GM20000 (cell line): Measurements from ENCODE around the gene HOXB9.

Experiments
- DNase-seq: peaks from one replicate; pipeline ENCODE4 v3.0.0; 2012; ENCODE audit warnings: low spot score
- TF ChIP-seq, protein P1 (sequence below): IDR thresholded peaks from 2 replicates; pipeline ENCODE4 v1.5.1; 2012; ENCODE audit warnings: mild to moderate bottlenecking, control low read depth; ENCODE audit errors: extremely low read depth, missing control alignments

HOXB9 gene

DNA sequence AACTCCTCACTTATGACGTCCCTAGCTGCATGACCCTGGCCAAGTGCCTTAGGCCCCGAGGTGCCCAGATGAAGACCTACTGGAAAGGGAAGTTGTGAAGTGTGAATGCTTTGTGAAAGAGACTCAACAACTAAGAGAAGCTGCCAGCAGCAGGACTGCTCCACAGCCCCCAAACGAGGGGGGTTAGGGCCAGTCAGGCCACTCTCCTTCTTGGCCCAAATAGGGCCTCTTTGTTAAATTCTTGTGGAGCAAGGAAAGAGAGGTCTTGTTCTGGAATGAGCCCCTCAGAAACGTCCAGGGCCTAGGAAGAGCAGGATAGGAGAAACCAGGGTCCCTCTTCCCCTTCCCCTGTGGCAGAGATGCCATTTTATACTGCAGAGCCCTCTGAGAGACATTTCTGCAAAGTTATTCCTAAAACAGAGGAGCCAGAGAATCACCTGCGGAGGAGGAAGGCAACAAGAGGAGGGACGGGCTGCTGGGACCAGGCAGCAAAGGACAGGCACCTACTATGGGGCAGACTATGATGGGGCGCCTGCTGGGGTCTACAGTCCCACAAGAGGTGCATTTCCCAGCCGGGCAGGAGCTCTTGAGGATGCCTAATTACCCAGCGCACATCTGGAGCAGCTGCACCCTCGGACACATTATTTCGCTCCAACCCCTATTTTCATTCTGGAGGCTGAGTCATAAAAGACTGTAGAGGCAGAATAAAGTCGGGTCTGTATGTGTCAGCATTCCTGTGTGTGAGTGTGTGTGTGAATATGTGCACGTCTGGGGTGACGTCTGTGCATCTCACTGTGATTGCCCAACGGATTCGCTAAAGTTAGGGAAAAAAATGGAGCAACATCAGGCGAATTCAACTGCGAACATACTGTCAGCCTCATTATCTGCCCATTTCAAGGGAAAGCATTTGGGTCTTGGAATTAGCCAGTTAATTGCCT, 11.4 kb upstream of the HOXB9 start:
- DNase-seq: no peak
- TF ChIP-seq, protein P1, sequence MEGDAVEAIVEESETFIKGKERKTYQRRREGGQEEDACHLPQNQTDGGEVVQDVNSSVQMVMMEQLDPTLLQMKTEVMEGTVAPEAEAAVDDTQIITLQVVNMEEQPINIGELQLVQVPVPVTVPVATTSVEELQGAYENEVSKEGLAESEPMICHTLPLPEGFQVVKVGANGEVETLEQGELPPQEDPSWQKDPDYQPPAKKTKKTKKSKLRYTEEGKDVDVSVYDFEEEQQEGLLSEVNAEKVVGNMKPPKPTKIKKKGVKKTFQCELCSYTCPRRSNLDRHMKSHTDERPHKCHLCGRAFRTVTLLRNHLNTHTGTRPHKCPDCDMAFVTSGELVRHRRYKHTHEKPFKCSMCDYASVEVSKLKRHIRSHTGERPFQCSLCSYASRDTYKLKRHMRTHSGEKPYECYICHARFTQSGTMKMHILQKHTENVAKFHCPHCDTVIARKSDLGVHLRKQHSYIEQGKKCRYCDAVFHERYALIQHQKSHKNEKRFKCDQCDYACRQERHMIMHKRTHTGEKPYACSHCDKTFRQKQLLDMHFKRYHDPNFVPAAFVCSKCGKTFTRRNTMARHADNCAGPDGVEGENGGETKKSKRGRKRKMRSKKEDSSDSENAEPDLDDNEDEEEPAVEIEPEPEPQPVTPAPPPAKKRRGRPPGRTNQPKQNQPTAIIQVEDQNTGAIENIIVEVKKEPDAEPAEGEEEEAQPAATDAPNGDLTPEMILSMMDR: no peak

DNA sequence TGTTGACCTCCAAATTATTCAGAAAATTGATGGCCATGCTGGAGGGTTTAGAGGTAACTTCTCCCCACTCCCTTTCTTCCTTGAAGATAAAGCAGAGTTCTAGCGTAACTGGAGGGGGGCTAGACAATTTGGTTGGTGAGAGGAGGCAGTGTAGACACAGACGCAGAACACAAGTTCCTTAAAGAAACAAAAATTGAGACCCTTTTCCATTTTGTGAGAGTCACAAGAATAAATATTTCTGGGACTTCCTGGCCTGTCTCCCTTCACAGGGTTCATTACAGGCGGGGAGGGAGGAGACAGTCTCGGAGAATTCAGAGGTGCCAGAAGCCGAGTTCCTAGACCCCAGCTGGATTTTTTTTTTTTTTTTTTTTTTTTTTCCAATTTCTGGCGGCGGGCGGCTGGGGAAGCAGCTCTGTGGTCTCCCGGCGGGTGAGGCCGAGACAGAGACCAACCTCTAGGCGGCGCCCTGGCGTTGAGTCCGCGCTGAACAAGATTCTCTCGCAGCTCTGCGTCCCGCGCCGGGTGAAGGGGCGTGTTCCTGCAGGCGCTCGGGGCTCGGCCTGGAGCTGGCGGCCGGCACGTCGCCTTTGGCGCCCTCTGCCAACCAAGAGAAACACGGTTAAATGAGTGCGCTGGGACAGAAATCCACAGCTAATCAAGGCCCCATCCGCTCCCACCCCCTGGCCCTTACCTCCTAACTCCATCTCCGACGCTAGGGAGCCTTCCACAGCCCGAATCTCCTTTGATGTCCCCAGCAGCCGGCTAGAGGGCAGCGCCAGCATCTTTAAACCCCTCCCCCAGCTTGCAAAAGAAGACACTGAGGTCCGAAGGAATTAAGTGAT, 10.2 kb upstream of the HOXB9 start:
- DNase-seq: peak; percentile 87
- TF ChIP-seq, protein P1: peak; percentile 80

DNA sequence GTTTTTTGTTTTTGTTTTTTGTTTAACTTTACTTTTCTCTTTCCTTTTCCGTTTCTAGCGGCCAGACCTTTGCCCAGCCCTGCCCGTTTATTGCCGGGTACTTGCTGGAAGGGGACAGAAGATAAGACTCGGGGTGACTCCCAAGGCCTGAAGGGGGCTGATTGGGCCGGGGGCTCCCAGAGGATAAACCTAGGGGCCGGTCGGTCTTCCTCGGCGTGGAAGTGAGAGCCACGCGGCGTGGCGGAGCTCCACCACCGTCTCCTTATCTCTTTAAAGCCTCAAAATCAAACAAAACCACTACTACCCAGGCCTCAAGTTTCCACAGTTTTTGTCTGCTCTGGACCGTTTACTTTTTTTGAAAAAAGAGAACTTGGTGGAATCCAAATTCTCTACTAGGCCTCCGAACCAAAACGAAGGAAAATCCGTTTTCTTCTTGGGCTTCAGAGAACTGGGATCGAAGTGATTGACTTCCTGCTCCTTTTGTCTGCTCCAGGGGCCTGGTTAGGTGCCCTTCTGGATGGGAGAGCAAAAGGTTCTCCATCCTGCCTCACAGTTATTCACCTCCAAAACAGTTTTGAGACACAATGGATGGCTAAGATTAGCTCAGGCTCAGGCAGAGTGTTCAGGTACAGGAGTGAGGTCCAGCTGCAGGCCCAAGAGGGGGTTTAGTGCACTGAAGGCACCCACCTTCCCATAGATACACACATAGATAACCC, 8.5 kb upstream of the HOXB9 start:
- DNase-seq: no peak
- TF ChIP-seq, protein P1: no peak

DNA sequence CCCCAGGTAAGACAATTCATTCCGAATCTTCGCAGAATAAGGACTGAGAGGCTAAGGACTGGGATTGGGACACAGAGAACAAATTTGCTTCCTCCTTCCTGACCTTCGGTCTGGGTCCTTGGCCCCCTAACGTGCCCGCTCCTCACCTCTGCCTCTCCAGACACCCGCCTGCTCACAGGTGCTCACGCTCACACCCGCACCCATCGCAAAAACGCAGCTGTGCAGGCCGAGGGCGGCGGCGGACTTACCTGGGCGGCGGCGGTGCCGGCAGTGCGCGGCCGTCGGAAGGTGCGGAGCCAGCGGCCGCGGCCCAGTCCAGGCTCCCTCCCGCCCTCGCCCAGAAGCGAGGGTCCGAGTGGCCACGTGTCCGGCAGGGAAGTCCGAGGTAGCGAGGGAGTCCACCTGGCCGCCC, 7.1 kb upstream of the HOXB9 start:
- no peak for DNase-seq
- TF ChIP-seq, protein P1: no peak

DNA sequence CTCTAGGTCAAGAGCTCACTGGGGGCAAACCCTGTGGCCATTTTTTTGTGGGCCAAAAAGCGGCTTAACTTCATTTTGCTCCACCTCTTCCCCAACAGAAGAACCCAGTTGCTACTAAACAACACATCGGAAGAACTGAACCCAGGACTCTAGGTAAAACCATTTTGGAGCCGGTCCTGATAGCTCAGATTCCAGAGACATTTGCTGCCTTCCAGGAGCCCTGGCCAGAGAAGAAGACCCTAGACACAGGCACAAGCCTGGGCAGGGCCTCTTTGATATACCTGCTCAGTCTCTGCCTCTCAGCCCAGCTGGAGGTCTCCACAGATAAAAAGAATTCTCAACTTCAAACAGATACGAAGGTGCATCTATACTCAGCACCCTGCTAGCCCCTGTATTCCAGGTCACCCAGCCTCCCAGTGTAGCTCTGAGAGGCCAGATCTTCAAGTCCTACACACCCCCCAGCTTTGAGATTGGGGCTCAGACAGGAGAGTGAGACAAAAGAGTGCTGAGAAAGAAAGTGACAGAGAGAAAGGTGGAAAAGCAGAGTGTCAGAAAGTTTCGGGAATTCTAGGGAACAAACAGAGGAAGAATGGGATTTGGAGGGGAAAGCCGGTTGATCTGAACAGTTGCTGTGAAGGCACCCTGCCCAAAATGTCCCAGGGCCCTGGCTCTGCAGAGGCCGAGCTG, 6.6 kb upstream of the HOXB9 start:
- no peak for DNase-seq
- TF ChIP-seq, protein P1: no peak

DNA sequence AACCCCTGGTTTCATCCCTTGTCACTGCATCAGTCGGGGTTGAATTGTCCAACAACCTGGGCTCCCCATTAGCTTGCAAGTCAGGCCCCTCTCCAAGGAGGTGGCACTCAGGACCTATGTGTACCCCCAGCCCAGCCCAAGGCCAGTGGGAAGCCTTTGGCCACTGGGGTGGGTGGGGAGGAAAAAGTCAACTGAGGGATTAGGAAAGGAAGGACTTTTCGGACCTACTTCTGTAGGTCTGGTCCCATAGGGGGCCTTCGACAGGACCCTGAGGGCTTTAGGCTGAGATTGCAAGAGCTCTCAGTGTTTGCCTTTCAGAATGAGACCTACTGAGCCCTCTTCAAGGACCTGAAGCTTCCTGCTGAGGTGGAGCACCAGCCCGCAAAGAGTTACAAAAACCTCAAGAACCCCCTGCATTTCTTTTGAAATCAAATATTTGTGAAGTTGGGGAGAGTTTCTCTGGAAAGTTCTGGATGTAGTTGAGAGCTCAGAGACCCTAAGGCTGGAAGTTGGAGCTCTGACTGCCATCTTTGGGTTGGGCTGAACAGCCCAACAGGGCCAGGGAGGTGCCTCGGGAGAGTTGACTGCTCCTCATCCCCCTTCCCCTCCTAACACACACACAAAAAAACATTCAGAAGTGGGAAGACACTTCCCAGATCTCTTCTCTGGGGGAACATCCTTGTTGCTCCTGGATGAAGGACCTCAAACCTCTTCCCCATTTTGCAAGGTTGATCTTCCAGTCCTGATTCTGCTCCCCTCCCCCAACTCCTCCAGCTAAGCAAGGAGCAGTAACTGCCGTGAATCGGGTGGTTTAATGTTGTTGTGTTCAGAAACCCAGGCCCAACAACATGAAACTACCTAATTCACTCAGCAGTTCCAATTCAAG, 5.8 kb upstream of the HOXB9 start:
- DNase-seq: no peak
- TF ChIP-seq, protein P1: no peak
